Measurements from ENCODE around the gene HABP4.

The HABP4 gene

GRCh38 chr9:96429732-96430131 is 20.2 kb upstream of the HABP4 start:
- DNase-seq, result no peak
- in situ Hi-C loops (cut with MboI; ENCODE audit: low pct_unique_long_range_greater_than_20kb, low sequenced_read_pairs), result loop anchor here (25.0 kb wide), 1 partner anchor 208 kb away; no protein-coding TSS in a partner anchor

- in situ Hi-C loops (cut with MboI; ENCODE audit: low pct_unique_long_range_greater_than_20kb, low sequenced_read_pairs), result loop anchor here (25.0 kb wide), 1 partner anchor 207 kb away; no protein-coding TSS in a partner anchor
- DNase-seq, result no peak
Measured at GRCh38 chr9:96430377-96430776, 19.6 kb upstream of the HABP4 start.

- no peak for DNase-seq
- in situ Hi-C loops (cut with MboI; ENCODE audit: low pct_unique_long_range_greater_than_20kb, low sequenced_read_pairs), result loop anchor here (25.0 kb wide), 1 partner anchor 202 kb away; no protein-coding TSS in a partner anchor
Measured at GRCh38 chr9:96435345-96435744, 14.6 kb upstream of the HABP4 start.

GRCh38 chr9:96436063-96436455 is 13.9 kb upstream of the HABP4 start:
- no peak for DNase-seq
- in situ Hi-C loops (cut with MboI; ENCODE audit: low pct_unique_long_range_greater_than_20kb, low sequenced_read_pairs), result loop anchor here (25.0 kb wide), 1 partner anchor 201 kb away; no protein-coding TSS in a partner anchor

GRCh38 chr9:96436456-96437126 is 13.4 kb upstream of the HABP4 start:
- in situ Hi-C loops (cut with MboI; ENCODE audit: low pct_unique_long_range_greater_than_20kb, low sequenced_read_pairs), result loop anchor here (25.0 kb wide), 1 partner anchor 201 kb away; no protein-coding TSS in a partner anchor
- DNase-seq, result no peak

GRCh38 chr9:96437454-96437853 is 12.5 kb upstream of the HABP4 start:
- in situ Hi-C loops (cut with MboI; ENCODE audit: low pct_unique_long_range_greater_than_20kb, low sequenced_read_pairs), result loop anchor here (25.0 kb wide), 1 partner anchor 200 kb away; no protein-coding TSS in a partner anchor
- no peak for DNase-seq

- DNase-seq, result no peak
- in situ Hi-C loops (cut with MboI; ENCODE audit: low pct_unique_long_range_greater_than_20kb, low sequenced_read_pairs), result loop anchor here (25.0 kb wide), 1 partner anchor 197 kb away; no protein-coding TSS in a partner anchor
Measured at GRCh38 chr9:96440671-96441199, 9.2 kb upstream of the HABP4 start.

GRCh38 chr9:96441798-96442445 is 8.0 kb upstream of the HABP4 start:
- peak; percentile 82 for DNase-seq
- in situ Hi-C loops (cut with MboI; ENCODE audit: low pct_unique_long_range_greater_than_20kb, low sequenced_read_pairs), result loop anchor here (25.0 kb wide), 1 partner anchor 195 kb away; no protein-coding TSS in a partner anchor

GRCh38 chr9:96442491-96442890 is 7.5 kb upstream of the HABP4 start:
- no peak for DNase-seq
- in situ Hi-C loops (cut with MboI; ENCODE audit: low pct_unique_long_range_greater_than_20kb, low sequenced_read_pairs), result loop anchor here (25.0 kb wide), 1 partner anchor 195 kb away; no protein-coding TSS in a partner anchor

GRCh38 chr9:96447406-96447805 is 2.6 kb upstream of the HABP4 start:
- no peak for DNase-seq
- in situ Hi-C loops (cut with MboI; ENCODE audit: low pct_unique_long_range_greater_than_20kb, low sequenced_read_pairs), result loop anchor here (25.0 kb wide), 1 partner anchor 190 kb away; no protein-coding TSS in a partner anchor

GRCh38 chr9:96448546-96449170 is 1.3 kb upstream of the HABP4 start:
- in situ Hi-C loops (cut with MboI; ENCODE audit: low pct_unique_long_range_greater_than_20kb, low sequenced_read_pairs), result loop anchor here (25.0 kb wide), 1 partner anchor 189 kb away; no protein-coding TSS in a partner anchor
- DNase-seq, result no peak

GRCh38 chr9:96449523-96449844 is 485 bp upstream of the HABP4 start:
- DNase-seq, result no peak
- in situ Hi-C loops (cut with MboI; ENCODE audit: low pct_unique_long_range_greater_than_20kb, low sequenced_read_pairs), result loop anchor here (25.0 kb wide), 1 partner anchor 188 kb away; no protein-coding TSS in a partner anchor

GRCh38 chr9:96450613-96451528 is 902 bp downstream of the HABP4 start:
- peak; percentile 38 for DNase-seq
- in situ Hi-C loops (cut with MboI; ENCODE audit: low pct_unique_long_range_greater_than_20kb, low sequenced_read_pairs), result no loop called here

GRCh38 chr9:96453625-96454024 is 3.7 kb downstream of the HABP4 start:
- peak; percentile 22 for DNase-seq
- in situ Hi-C loops (cut with MboI; ENCODE audit: low pct_unique_long_range_greater_than_20kb, low sequenced_read_pairs), result no loop called here

GRCh38 chr9:96457266-96457665 is 7.3 kb downstream of the HABP4 start:
- DNase-seq, result no peak
- in situ Hi-C loops (cut with MboI; ENCODE audit: low pct_unique_long_range_greater_than_20kb, low sequenced_read_pairs), result no loop called here

- in situ Hi-C loops (cut with MboI; ENCODE audit: low pct_unique_long_range_greater_than_20kb, low sequenced_read_pairs), result no loop called here
Measured at GRCh38 chr9:96458226-96458625, 8.3 kb downstream of the HABP4 start.

GRCh38 chr9:96459268-96460007 is 9.5 kb downstream of the HABP4 start:
- DNase-seq, result no peak
- in situ Hi-C loops (cut with MboI; ENCODE audit: low pct_unique_long_range_greater_than_20kb, low sequenced_read_pairs), result no loop called here

More at GRCh38 chr9:96458226-96458625, 8.3 kb downstream of the HABP4 start:
- no peak for DNase-seq

- no peak for DNase-seq
Measured at GRCh38 chr9:96460470-96460869, 10.5 kb downstream of the HABP4 start.

More at GRCh38 chr9:96460470-96460869, 10.5 kb downstream of the HABP4 start:
- in situ Hi-C loops (cut with MboI; ENCODE audit: low pct_unique_long_range_greater_than_20kb, low sequenced_read_pairs), result no loop called here
